HG03135 (cell line): ENCODE data around the gene NUDCD3.

Experiments used
- ATAC-seq: cut with Tn5 transposase; IDR thresholded peaks from one replicate; pipeline ENCODE4 v1.9.1; 2021; ENCODE audit warnings: mild to moderate bottlenecking, moderate library complexity; ENCODE audit not compliant: unreplicated experiment

The NUDCD3 gene

DNA sequence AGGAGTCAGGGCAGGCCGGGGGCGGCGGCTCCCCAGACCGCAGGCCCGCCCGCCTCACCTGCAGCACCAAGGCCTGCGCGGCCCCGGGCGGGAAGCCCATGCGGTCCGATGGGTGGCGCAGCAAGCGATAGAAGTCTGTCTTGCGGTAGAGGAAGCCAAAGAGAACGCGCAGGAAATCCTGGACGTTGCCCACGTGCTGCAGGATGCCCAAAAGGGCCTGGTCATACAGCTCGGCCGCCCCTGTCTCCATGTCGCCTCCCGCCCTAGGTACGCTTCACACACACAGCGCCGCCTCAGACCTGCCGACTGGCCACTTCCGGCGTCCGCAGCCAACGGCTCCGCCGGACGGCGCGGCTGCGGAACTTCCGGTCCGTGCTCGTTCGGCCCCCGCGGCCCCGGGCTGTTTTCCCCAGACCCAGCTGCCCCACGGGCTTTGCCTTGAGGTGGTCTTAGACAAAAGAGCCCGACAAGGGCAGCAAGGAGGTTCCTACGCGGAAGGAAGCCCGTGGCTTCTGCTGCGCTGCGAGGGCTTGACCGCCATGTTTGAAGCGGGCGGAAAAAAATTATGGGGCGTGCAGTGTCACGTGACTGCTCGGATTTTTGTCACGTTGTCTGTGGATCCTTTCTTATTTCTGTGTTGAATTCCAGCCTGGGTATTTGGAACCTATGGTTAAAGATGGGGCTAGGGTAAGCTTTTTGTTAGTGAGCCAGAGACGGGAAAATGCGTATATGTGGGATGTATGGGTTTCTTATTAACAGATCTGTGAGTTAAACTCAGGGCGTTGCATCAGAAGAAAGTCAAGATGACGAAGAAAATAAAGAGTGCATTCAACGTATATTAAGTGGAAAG lies at the start of gene NUDCD3:
TSS of gene NUDCD3 (minus strand) at position 308 of the 850 bp plus-strand sequence. CDS start at position 250, 58 bp downstream.
- peak; percentile 93 for ATAC-seq

DNA sequence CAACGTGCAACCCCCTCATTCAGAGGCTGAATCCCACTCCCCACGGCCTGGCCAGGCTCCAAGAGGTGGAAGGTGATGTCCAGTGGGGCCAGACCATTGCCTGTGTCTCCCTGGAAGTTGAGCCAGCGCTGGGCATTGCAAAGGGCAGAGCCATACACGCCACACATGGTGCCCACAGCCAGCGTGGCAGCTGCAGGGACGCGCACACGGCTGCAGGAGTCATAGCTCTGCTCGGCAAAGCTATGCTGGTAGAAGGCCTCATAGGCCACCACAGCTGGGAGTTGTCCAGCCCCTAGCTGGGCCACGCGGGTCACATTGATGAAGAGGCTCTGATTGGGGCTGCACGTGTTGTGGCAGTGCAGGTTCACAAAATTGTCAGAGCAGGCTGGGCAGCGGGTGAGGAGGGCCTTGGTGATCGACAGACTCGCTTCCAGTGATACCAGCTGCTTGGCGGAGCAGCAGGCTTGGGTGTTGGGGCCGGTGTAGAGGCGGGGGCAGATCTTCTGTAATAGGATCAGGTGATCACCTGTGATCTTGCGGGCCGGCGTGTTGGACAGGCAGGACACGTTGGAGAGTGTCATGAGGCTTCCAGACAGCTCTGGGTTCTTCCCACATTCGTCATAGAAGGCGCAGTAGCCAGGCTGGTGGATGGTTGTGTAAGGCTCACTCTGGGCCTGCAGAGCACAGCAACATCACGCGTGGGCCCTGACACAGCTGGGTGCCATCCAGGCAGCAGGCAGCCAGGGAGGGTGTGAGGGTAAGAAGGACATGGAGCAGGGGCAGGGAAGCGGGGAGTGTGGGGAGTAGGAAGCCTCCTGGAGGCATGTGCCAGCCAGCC lies 49.4 kb upstream of the NUDCD3 start:
- ATAC-seq, result no peak

DNA sequence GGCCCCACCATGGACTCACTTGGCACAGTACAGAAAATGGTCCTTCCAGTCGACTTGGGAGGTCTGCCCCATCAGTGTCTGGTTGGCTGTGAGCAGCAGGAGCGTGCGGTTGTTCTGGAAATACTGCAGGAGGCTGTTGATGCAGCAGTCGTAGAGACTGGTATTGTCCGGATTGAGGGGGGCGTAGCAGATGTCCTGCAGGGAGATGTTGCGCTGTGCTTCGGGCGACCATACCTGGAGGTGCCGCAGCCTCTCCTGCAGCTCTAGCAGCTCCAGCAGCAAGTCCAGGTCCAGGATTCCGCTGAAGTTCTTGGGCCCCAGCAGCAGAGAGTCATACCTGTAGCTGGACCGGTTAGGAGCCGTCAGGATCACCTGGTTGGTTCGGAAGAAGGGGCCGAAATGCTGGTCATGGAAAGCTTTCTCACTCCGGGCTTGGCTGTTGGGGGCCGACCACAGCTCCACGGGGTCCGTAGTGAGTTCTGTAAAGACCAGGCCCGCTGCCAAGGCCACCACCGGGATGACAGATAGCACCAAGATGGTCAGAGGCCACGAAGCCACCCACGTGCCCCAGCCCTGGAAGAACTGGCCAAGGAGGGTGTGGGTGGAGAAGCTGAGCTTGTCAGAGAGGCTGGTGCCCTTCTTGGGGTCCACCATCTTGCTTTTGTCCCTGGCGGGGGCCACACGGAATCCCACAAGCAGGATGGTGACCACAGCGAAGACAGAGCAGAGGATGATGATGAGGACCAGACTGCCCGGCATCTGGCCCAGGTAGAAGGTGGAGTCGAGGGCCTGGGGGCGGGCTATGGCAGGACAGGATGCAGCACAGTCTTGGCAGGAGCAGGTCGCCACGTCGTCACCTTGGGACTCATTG lies 48.6 kb upstream of the NUDCD3 start:
- no peak for ATAC-seq

DNA sequence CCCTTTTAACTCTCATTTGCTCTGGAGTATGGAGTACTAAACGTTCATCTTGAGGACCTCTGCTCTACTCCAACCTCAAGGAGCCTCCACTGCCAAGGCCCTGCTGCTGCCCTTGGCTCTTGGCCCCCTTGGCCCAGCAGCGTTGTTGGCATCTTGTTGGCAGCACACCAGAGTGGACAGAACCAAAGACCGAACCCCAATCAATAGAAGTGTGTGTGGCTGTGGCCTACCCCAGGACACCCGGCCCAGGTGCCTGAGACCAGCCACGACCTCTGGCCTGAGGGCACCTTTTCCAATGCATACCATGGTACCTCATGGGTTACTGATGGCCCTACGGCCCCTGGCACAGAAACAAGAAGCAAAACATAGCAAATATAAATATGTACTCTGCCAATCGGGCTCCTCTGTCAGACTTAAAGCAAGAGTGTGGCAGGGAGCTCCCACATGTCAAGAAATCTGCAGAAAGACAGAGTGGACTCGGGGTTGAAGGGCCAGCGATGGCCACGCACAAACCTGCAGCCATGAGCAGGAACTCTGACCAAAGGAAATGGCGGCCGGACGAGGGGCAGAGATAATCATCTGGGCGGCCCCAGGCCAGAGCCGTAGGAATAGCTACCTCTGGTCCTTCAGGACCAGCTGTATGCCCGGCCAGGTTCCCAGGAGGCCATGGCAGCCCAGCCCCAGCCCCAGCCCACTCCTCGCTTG lies 47.8 kb upstream of the NUDCD3 start:
- ATAC-seq, result no peak

DNA sequence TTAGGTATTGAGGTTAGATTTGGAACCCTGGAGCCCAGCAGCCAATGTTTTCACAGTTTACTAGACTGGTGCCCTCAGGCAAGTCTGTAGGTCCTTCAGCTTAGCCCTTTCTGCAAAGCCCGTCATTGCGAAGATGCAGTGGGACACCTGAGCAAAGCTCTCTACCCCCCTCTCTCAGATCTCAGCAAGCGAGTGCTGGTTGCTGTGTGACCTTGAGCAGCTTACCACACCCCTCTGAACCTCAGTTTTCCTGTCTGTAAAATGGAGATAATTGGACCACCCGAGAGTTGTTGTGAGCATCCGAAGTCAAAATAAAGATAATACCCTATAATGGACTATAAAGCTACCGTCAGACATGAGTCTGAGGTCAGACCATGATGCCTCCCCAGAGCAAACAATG lies 47.0 kb upstream of the NUDCD3 start:
- ATAC-seq, result no peak

DNA sequence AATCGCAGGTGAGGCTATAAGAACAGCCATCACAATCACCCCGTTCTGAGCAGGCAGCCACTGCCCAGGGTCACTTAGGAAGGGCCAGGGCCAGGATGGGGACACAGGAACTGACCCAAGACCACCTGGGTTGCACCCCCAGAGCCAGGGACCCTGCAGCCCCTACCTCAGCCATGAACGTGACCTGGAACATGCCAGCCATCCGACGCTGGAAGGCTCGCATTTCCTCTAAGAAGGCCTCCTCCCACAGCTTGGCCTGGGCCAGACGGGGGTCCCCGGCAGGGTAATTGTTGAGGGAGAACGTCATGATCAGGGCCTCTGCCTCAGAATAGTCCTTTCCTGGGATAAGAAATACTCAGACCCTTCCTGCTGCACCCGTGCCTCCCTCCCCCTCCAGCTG lies 45.6 kb upstream of the NUDCD3 start:
- no peak for ATAC-seq

DNA sequence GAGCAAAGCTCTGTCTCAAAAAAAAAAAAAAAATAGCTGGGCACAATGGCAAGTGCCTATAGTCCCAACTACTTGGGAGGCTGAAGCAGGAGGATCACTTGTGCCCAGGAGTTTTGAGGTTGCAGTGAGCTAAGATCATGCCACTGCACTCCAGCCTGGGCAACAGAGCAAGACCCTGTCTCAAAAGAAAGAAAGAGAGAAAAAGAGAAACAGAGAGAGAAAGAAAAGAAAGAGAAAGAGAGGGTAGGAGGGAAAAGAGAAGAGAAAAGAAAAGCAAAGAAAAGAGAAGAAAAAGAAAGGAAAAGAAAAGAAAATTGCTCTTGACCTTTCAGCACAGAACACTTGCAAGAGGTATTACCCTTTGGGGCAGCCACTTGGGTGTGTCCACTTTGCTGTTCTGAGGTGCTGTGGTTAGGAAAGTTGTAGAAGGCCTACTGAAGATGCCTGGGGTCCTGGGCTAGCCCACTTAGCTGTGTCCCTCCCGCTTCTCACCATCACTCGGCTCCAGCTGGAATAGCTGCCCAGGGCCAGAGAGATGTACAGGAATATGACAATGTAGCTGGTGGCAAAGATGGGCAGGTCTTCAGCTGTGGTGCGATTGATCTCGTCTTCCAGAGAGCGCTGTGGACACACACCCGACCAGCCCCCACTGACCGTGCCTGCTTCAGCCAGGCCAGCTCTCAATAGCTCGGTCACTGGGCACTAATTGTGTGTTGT lies 45.0 kb upstream of the NUDCD3 start:
- no peak for ATAC-seq

DNA sequence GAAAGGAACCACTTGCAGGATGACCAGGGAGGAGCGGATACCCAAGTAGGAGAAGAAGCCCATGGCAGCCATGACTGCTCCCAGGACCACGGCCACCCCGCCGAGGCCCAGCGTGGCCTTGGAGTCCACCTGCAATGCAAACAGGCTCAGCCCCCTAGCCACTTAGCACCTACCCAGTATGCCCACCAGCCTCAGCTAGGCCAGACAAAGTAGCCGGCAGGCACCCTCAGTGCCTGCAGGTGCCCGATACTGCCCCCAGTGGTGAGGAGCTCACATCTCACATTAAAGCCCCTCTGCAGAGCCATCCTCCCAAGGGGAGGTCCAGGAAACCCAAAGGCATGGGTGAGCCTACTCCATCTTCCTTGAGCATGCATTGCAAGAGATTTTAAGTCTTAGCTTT lies 44.0 kb upstream of the NUDCD3 start:
- peak; percentile 70 for ATAC-seq

DNA sequence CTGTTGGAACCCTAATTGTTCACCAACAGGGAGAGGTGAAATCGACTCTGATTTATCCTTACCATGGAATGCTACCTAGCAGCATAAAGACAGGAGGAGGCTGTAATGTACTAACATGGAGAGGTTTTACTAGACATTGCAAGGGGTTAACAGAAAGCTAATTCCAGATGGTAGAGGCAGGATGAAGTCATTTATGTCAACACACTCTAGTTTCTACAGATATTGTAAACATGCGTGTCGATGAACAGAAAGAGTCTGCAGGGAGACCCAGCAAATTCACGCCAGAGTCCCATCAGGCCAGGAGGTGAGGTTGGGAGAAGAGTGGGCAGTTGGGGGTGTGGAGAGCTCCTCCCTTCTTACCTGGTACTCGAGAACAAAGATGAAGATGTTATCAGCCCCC lies 43.6 kb upstream of the NUDCD3 start:
- no peak for ATAC-seq

DNA sequence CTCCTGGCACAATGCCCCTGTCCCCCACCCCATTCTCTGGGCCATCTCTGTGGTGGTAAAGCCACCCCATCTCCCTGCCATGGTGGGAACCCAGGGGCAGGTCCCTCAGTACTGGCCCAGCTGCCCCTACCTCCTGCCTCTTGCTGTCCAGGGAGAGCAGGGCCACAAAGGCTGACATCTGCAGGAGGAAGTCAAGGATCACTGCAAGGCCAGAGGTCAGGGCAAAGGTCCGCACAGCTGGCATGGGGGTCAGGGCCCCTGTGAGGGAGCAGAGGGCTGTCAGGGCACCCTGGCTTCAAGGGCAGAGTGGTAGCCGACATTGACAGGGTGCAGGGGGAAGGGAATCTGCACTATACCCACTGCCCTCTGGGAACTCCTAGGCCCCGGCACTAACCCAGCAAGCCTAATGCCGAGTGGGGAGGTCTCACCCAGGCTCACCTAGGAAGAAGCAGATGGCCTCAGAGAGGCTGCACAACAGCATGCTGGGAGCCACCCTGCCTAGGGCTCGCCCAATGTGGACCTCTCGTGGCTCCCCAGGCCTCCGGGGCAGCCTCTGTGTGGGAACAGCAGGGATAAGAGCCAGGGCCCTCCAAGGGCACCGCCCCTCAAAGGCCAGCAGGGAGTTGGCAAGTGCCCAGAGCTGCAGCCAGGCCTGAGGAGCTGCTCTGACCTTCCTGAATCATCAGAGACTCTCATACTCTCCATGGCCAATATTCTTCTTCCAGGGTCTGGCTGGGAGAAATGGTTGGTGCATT lies 43.0 kb upstream of the NUDCD3 start:
- no peak for ATAC-seq

DNA sequence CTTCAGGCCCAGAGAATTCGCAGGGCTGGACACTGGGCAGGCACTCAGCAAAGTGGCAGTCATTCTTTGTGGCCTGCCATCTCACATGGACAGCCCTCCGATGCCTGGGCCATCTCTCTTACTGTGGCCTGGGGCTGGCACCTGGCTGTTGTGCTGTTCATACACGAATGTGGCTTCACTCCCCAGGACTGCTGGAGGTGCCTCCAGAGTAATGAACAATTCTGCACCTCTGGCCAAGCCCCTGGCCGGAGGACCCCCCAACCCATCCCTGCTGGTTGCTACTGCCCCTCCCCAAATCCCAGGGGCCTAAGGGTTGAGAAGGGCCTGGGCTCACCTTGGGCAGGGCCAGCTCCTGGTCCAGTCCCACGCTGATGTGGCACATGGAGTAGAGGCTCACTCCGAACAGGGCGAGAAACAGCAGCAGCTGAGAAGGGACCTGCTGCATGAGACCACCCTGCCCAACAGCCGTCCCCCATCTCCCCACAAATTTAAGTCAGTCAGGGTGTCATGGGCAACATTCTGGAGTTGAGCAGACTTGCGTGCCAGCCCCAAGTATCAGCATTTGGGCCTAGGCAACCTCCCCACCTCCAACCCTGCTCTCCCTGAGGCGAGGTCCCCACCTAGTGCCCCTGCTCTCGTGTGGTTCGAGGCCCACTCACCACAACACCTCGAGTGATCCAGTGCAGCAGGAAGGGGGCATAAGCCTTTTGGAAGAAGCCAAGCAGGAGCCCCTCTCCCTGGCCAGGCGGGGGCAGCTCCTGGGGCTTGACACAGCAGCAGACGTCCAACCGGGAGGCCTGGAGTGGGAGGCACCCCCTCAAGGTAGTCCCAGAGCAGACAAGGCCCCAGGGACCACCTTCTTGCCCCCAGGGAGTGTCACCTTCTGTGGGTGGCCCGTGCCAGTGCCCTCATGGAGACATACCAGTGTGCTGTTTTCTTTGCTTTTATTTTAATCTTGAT lies 41.2 kb upstream of the NUDCD3 start:
- ATAC-seq, result no peak

DNA sequence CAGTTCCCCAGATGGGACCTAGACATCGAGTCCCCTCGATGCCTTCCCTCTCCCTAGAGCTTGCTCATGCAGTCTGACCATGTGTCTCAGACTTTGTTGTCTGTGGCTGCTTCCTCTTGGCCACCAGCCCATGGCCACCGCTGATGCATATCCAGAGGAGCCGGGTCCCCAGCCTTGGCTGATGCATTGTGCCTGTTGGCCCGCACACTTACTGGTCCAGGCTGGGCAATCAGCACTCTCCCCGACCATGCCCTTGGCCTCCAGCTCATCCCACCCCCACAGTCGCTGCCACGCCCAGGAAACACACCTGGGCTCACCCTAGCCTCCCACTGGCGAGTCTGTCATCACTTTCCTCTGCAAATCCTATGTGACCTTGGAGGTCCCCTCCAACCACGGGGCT lies 40.5 kb upstream of the NUDCD3 start:
- ATAC-seq, result no peak

DNA sequence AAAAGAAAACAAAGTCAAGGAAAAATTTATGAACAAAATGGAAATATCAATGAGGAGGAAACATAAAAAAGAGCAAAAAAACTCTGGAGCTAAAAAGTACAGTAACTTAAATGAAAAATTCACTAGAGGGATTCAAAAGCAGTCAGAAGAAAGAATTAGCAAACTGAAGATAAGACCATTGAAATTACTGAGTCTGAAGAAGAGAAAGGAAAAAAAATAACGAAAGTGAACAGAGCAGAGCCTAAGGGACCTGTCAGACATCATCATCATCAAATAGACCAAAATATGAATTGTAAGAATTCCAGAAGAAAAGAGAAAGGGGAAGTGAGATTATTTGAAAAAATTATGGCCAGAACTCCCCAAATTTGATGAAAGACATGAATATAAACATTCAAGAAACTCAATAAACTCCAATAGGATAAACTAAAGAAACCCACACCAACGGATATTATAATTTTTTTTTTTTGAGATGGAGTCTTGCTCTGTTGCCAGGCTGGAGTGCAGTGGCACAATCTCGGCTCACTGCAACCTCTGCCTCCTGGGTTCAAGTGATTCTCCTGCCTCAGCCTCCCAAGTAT lies 34.4 kb upstream of the NUDCD3 start:
- ATAC-seq, result no peak

DNA sequence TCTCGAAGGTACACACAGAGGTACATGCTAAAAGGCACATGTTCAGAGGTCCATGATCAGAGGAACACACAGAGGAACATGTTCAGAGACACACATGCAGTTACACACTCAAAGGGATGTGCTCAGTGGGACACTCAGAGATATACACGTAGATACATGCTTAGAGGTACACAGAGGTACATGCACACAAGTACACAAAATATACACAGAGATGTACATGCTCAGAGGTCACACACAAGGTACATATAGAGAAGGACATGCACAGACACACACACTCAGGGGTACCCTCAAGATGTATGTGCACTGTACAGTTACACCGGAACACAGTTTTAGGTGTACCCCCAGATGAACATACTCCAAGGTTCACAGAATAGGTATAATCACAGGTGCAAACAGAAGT lies 31.9 kb upstream of the NUDCD3 start:
- no peak for ATAC-seq

DNA sequence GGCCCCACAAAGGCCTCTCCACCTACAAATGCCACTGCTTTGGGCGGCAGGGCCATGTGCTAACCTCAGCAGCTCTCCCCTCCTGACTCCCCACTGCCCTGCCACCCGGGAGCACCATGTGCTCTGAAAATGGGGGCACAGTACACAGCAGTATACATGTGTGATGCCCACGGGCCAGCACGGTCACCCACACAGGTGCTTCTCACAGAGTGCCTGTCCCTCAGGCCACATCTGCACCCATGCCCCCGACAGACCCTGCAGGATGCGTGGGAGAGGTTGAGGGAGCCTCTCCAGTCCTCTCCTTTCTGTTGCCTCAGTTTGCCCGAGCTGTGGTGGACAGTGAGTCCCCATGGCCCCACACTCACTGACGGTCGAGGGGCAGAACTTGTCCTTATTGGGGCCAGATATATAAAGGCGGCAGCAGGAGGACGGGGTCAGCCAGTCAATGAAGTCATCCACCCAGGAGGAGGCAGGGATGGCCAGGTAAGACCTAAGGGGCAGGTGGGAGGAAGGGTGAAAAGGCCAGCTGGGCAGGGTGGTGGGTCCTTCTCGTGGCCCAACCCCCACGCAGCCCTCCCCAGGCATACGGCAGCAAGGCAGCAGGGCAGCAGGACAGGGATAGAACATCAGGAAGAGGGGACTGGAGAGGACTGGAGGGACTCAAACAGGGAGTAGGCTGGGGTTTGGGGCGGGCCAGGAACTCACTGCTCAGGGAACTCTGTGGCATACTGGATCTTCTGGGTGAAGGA lies 31.1 kb upstream of the NUDCD3 start:
- ATAC-seq, result no peak

DNA sequence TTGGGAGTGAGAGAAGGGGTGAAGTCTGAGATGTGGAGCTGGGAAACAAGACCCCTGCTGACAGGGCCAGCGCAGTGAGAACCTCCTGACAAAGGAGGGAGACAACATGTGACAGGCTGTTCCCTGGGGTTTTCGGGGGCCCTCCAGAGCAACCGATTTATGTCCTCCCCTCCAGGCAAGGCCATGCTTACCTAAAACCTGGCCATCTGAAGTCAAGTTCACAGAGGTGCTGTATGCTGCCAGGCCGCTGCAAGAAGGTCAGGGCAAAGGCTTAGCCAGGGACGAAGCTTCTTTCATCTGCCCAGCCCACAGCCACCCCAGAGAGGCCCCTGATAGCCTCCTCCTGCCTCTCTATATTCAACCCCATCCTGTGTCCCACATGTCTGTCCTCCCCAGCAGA lies 30.1 kb upstream of the NUDCD3 start:
- ATAC-seq, result no peak

DNA sequence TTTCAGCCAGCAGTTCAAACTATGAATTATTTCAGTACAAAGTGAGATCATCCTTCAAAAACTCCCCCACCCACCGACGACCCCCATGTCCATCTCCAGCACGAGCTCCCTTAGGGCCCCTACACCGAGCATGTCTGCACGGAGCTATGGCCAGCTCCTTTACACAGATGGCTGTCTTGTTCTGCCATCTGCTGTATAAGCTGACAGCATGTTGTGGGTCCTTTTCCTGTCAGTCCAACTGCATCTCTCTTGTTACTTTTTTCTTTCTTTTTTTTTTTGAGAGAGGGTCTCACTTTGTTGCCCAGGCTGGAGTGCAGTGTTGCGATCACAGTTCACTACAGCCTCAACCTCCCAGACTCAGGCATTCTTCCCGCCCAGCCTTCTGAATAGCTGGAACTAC lies 29.1 kb upstream of the NUDCD3 start:
- ATAC-seq, result no peak
